ENCODE data around the gene BLOC1S1. TPM values are rescaled to one million over a fixed set of nuclear protein-coding genes. Genes with fewer than 3 reads are reported as not detected.
A peak's percentile ranks its signal among the peaks of the same experiment; 100 is the strongest.

BLOC1S1 gene
- total RNA-seq, 2 experiments from 2014 or later: 139 to 152 TPM

DNA sequence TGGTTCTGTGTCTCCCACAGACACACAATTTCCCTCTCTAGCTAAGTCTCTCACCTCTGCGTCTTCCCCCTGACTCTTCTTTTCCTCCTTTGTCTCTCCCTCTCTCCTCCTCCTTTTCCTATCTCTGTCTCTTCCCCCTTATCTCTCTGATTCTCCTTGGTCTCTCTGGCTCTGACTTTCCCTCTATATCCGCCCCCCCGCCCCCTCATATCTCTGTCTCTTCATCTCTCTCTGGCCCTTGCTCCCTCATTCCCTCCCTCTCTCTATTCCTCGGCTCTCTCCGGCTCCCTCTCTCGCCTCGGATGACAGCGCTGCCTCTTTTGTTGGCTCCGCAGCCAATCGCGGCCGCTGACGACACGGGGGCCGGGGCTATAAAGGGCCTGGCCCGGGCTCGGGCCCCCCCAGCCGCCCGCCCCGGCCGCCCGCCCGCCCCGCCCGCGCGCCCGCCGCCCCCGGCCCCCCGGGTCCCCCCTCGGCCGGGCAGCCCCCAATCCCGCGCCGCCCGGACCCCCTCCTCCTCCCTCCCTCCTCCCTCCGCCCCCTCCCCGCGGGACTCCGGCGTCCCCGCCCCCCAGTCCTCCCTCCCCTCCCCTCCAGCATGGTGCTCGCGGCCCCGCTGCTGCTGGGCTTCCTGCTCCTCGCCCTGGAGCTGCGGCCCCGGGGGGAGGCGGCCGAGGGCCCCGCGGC lies 27.0 kb downstream of the BLOC1S1 start, which contains the start of gene GDF11:
Gene GDF11, plus strand, starts transcription at position 404 of the 687 bp plus-strand sequence. Its CDS starts 195 bp downstream, at position 599.
- peak; percentile 81 for DNase-seq (ENCODE audit: low spot score)
- H4K20me1 ChIP-seq (ENCODE audit: insufficient read depth, low read length): peaks cover 17% of the 10 kb centered on the region; the same call in 1 of the 2 replicates
- H3K9me3 ChIP-seq (ENCODE audit: low read length): no peaks in the 10 kb centered on the region
- peaks cover 12% of the 10 kb centered on the region; the same call in 1 of the 2 replicates for H3K36me3 ChIP-seq (ENCODE audit: insufficient read depth, low read length)
- intact Hi-C loops (cut with micrococcal nuclease; ENCODE audit: unreplicated experiment): loop anchor here (1.0 kb wide), 1 partner anchor 54 kb away; no protein-coding TSS in a partner anchor
- TF ChIP-seq, protein P1, sequence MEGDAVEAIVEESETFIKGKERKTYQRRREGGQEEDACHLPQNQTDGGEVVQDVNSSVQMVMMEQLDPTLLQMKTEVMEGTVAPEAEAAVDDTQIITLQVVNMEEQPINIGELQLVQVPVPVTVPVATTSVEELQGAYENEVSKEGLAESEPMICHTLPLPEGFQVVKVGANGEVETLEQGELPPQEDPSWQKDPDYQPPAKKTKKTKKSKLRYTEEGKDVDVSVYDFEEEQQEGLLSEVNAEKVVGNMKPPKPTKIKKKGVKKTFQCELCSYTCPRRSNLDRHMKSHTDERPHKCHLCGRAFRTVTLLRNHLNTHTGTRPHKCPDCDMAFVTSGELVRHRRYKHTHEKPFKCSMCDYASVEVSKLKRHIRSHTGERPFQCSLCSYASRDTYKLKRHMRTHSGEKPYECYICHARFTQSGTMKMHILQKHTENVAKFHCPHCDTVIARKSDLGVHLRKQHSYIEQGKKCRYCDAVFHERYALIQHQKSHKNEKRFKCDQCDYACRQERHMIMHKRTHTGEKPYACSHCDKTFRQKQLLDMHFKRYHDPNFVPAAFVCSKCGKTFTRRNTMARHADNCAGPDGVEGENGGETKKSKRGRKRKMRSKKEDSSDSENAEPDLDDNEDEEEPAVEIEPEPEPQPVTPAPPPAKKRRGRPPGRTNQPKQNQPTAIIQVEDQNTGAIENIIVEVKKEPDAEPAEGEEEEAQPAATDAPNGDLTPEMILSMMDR (conservative IDR thresholded peaks at IDR 0.05; ENCODE audit: low read length): 0 out of 2 replicates have a peak, but pooled peaks have one; percentile 23
- TF ChIP-seq EZH2phosphoT487 (IDR thresholded peaks at IDR 0.05; ENCODE audit: borderline replicate concordance, low read depth, low read length): no peak
- CTCF ChIA-PET (ENCODE audit: unreplicated experiment): interaction anchor here (1.3 to 2.1 kb wide), 2 partner anchors 12 to 69 kb away, joined by 4 to 9 read pairs; no protein-coding TSS in a partner anchor
- H2AFZ ChIP-seq (ENCODE audit: low read length): peak within 1 kb of the TSS; percentile 38; the same call in 1 of the 2 replicates
- no TSS peak for BruUV-seq (replicated peaks)
- H3K4me2 ChIP-seq (ENCODE audit: low read length): peak within 1 kb of the TSS; percentile 100
- no peaks in the 10 kb centered on the region for H3K9me2 ChIP-seq (ENCODE audit: insufficient read depth, low read length)
- peak within 1 kb of the TSS; percentile 91 for H3K4me3 ChIP-seq (ENCODE audit: low read depth, low read length, poor library complexity, severe bottlenecking)
- peak within 1 kb of the TSS; percentile 6 for H3K27ac ChIP-seq (ENCODE audit: low read depth, low read length, poor library complexity, severe bottlenecking)
- peaks cover 43% of the 10 kb centered on the region for H3K4me1 ChIP-seq (ENCODE audit: insufficient read depth, low read length, poor library complexity, severe bottlenecking)
- POLR2A ChIA-PET: interaction anchor here (0.8 to 3.7 kb wide), 3 partner anchors 53 to 184 kb away, joined by 3 to 12 read pairs (median 3); partner anchors contain the start of gene PYM1
- peaks cover 18% of the 10 kb centered on the region; the same call in 1 of the 2 replicates for H3K79me2 ChIP-seq (ENCODE audit: insufficient read depth, low read depth, low read length)

DNA sequence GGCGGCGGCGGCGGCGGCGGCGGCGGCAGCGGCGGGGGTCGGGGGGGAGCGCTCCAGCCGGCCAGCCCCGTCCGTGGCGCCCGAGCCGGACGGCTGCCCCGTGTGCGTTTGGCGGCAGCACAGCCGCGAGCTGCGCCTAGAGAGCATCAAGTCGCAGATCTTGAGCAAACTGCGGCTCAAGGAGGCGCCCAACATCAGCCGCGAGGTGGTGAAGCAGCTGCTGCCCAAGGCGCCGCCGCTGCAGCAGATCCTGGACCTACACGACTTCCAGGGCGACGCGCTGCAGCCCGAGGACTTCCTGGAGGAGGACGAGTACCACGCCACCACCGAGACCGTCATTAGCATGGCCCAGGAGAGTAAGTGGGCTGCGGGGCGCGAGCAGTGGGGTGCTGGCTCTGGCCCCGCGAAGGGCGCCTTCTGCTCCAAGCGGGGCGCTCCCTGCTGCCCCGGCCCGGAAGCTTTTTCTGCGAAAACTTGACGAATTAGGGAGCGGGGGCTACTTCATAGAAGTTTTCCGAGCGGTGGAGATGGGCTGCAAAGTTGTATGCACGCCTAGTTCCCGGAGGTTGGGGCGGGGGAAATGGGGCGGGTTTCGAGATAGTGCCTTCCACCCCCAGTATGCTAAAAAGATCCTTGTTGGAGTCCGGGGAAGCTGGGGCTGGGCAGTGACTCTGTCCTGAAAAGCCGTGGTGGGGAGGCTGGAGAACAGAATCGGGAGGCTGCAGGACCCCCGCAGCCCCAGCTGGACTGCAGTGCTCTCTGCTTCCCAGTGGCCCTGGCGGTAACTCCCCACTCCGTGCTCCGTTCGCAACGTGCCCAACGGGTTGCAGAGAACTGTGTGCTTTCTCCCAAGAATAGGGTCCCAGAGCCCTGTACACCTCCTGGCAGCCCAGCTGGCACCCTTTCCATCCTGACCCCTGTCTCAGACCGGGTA lies 27.8 kb downstream of the BLOC1S1 start:
- no peaks in the 10 kb centered on the region for H3K9me3 ChIP-seq (ENCODE audit: low read length)
- peak; percentile 84 for DNase-seq (ENCODE audit: low spot score)
- peaks cover 18% of the 10 kb centered on the region; the same call in 1 of the 2 replicates for H3K79me2 ChIP-seq (ENCODE audit: insufficient read depth, low read depth, low read length)
- H3K27ac ChIP-seq (ENCODE audit: low read depth, low read length, poor library complexity, severe bottlenecking): peak overlapping the region; percentile 6
- H3K36me3 ChIP-seq (ENCODE audit: insufficient read depth, low read length): peaks cover 16% of the 10 kb centered on the region; the same call in 1 of the 2 replicates
- ChIA-PET CTCF (ENCODE audit: unreplicated experiment) (interaction anchor here (0.9 to 2.1 kb wide), 3 partner anchors 11 to 230 kb away, joined by 4 to 9 read pairs (median 5); partner anchors contain the start of gene RAB5B), POLR2A (interaction anchor here (0.8 to 3.7 kb wide), 7 partner anchors 11 to 373 kb away, joined by 3 to 12 read pairs (median 4); partner anchors contain the start of genes DNAJC14, ORMDL2, PYM1 and RAB5B)
- peaks cover 40% of the 10 kb centered on the region for H3K4me1 ChIP-seq (ENCODE audit: insufficient read depth, low read length, poor library complexity, severe bottlenecking)
- intact Hi-C loops (cut with micrococcal nuclease; ENCODE audit: unreplicated experiment): loop anchor here (1.0 kb wide), 2 partner anchors 54 to 197 kb away; no protein-coding TSS in a partner anchor
- BruUV-seq (replicated peaks): no TSS peak
- 0 out of 2 replicates have a peak overlapping the region, but pooled peaks have one; percentile 10 for H2AFZ ChIP-seq (ENCODE audit: low read length)
- peak overlapping the region; percentile 100 for H3K4me2 ChIP-seq (ENCODE audit: low read length)
- H3K9me2 ChIP-seq (ENCODE audit: insufficient read depth, low read length): no peaks in the 10 kb centered on the region
- peaks cover 17% of the 10 kb centered on the region; the same call in 1 of the 2 replicates for H4K20me1 ChIP-seq (ENCODE audit: insufficient read depth, low read length)
- TF ChIP-seq, protein P1 (conservative IDR thresholded peaks at IDR 0.05; ENCODE audit: low read length): peak; percentile 40
- no peak for TF ChIP-seq EZH2phosphoT487 (IDR thresholded peaks at IDR 0.05; ENCODE audit: borderline replicate concordance, low read depth, low read length)
- H3K4me3 ChIP-seq (ENCODE audit: low read depth, low read length, poor library complexity, severe bottlenecking): peak overlapping the region; percentile 91

All from OCI-LY7 (cell line).